Lung (tissue), 12 donors: ENCODE data around the gene GJB1. TPM values are rescaled to one million over a fixed set of nuclear protein-coding genes. Genes with fewer than 3 reads are reported as not detected.

Experiments used
- ATAC-seq: fragments of 200-7000 bp; cut with Tn5 transposase; one replicate; pipeline ENCODE4 v1.9.1; 2020; ENCODE audit warnings: moderate number of reproducible peaks; ENCODE audit not compliant: insufficient read depth, low FRiP score
- DNase-seq, 3 donors: peaks; one replicate each; pipeline ENCODE4 v3.0.0-alpha.2; 2013 to 2017
- H3K27ac ChIP-seq, 2 donors: one replicate each; pipeline ENCODE4 v1.5.1; 2013; ENCODE audit warnings: mild to moderate bottlenecking in 2 of 2, moderate library complexity in 2 of 2, control low read depth in 1 of 2, inconsistent platforms in 1 of 2, low read depth in 1 of 2, low read length in 1 of 2
- H3K27me3 ChIP-seq, 3 donors: one replicate each; pipeline ENCODE4 v1.5.1; 2013; ENCODE audit warnings: low read length in 2 of 3; ENCODE audit not compliant: control insufficient read depth in 3 of 3, insufficient read depth in 3 of 3
- H3K36me3 ChIP-seq, 4 donors: one replicate each; pipeline ENCODE4 v1.5.1; 2013; ENCODE audit warnings: low read length in 4 of 4, mild to moderate bottlenecking in 1 of 4, moderate library complexity in 1 of 4; ENCODE audit not compliant: control insufficient read depth in 4 of 4, insufficient read depth in 4 of 4
- H3K4me1 ChIP-seq, 5 donors: one replicate each; pipeline ENCODE4 v1.5.1; 2013; ENCODE audit warnings: low read length in 5 of 5, mild to moderate bottlenecking in 2 of 5, moderate library complexity in 1 of 5; ENCODE audit not compliant: control insufficient read depth in 5 of 5, insufficient read depth in 5 of 5
- H3K4me3 ChIP-seq: one replicate; pipeline ENCODE4 v1.5.1; 2013; ENCODE audit warnings: mild to moderate bottlenecking, control low read depth, moderate library complexity
- H3K9ac ChIP-seq, 2 donors: one replicate each; pipeline ENCODE4 v1.5.1; 2013; ENCODE audit warnings: low read length in 2 of 2, control low read depth in 1 of 2; ENCODE audit not compliant: insufficient read depth in 1 of 2
- H3K9me3 ChIP-seq, 4 donors: one replicate each; pipeline ENCODE4 v1.5.1; 2013; ENCODE audit warnings: low read length in 3 of 4, mild to moderate bottlenecking in 1 of 4, moderate library complexity in 1 of 4; ENCODE audit not compliant: control insufficient read depth in 4 of 4, insufficient read depth in 3 of 4
- CTCF ChIP-seq: IDR thresholded peaks from 2 replicates; pipeline ENCODE4 v1.5.1; 2012; ENCODE audit warnings: mild to moderate bottlenecking; ENCODE audit errors: control extremely low read depth, extremely low read depth
- WGBS, 2 donors: extraction: QIAGEN DNeasy Blood & Tissue Kit; methylation state at CpG; one replicate each; pipeline ENCODE4 v1.1.7; 2013; 5-methylcytosine and 5-hydroxymethylcytosine counted together
- polyA plus RNA-seq, 2 donors: library from polyadenylated mRNA; stranded (reverse); fragments of 200-250 nt; gene quantifications; one replicate each; pipeline ENCODE4 v1.2.1, GENCODE V29; 2013
- total RNA-seq, 2 donors: library from RNA; depleted of rRNA in 1 of 2; stranded (reverse); fragments of >200 nt in 1 of 2; gene quantifications; one replicate each; pipeline ENCODE4 v1.2.1, GENCODE V29; 2014 to 2021
- donor health status: control.
- donor health status: control.
- donor health status: Bipolar disorder and iron deficiency.
- donor health status: healthy.
- donor health status: DM: yes; HTN: yes; CAD: no.

GJB1 gene
- total and polyA plus RNA-seq, 4 donors = 0.42 to 3.7 (median 2.9) TPM; not detected in 1

GRCh38 chrX:71183341-71183740 is 39.7 kb upstream of the GJB1 start:
- 64 to 71% methylated on average over 6 of the region's 6 CpGs for WGBS, 2 donors
- ATAC-seq (no peak), DNase-seq (peak; percentile 66 to 78 (median 76))
- Histone ChIP-seq H3K9ac (peak overlapping the region in 1 of 2 donors; percentile 38), H3K4me3 (no peak overlapping the region), H3K9me3 (no peaks in the 10 kb centered on the region), H3K36me3 (no peaks in the 10 kb centered on the region), H3K4me1 (peaks cover 0 to 19% (median 7%) of the 10 kb centered on the region in 5 donors), H3K27me3 (no peaks in the 10 kb centered on the region), H3K27ac (no peak overlapping the region)
- no peak for TF ChIP-seq CTCF

GRCh38 chrX:71184092-71184491 is 38.9 kb upstream of the GJB1 start:
- no peak overlapping the region for H3K4me3 ChIP-seq
- H3K9me3 ChIP-seq = no peaks in the 10 kb centered on the region
- WGBS, 2 donors = 55 to 70% methylated on average over 5 of the region's 5 CpGs

DNA sequence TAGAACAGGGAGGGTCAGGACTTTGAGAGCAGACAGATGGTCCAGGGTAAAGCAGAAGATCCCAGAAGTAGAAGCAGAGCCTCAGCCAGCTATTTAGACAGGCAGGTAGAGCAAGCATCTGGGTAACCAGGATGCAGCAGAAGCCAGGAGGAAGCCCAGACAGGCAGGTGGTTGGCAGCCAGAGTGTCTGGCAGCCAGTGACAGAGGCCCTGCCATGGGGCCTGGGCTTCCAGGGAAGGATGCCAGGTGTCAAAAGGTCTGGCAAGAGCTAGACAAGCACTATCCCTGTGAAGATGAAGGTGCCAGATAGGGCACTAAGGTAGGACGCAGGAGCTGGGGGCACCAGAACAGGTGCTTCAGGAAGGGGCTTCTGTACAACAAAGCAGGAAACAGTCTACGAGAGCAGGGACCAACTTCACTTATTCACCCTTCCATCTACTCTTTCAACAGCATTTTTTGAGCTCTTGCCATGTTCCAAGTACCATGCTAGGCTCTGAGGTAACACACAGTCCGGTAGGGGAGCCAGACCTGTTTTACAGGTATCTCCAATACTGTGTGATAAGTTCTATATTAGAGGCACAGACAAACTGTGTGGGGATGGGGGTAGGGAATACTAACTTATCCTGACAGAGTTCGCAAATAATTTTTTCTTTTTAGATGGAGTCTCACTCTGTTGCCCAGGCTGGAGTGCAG is 38.1 kb upstream of the GJB1 start:
- H3K4me3 ChIP-seq = no peak overlapping the region
- peak in 1 of 3 donors; percentile 44 for DNase-seq
- H3K27ac ChIP-seq = peak overlapping the region in 1 of 2 donors; percentile 44
- ATAC-seq = no peak
- H3K27me3 ChIP-seq = no peaks in the 10 kb centered on the region
- no peaks in the 10 kb centered on the region for H3K36me3 ChIP-seq
- H3K4me1 ChIP-seq = peaks cover 0 to 19% (median 7%) of the 10 kb centered on the region in 5 donors
- no peak overlapping the region for H3K9ac ChIP-seq
- no peak for TF ChIP-seq CTCF
- 69 to 78% methylated on average over 2 to 4 of the region's 4 CpGs for WGBS, 2 donors
- H3K9me3 ChIP-seq = no peaks in the 10 kb centered on the region

More at GRCh38 chrX:71184092-71184491, 38.9 kb upstream of the GJB1 start:
- Histone ChIP-seq H3K27me3 (no peaks in the 10 kb centered on the region), H3K9ac (peak overlapping the region in 1 of 2 donors; percentile 71), H3K4me1 (peaks cover 0 to 19% (median 7%) of the 10 kb centered on the region in 5 donors), H3K36me3 (no peaks in the 10 kb centered on the region), H3K27ac (no peak overlapping the region)
- DNase-seq (peak in 2 of 3 donors; percentile 16 to 26), ATAC-seq (no peak)
- TF ChIP-seq CTCF = no peak
